ENCODE measurements around the gene CALML6. TPM values are rescaled to one million over a fixed set of nuclear protein-coding genes. Genes with fewer than 3 reads are reported as not detected.

Gene CALML6
- total RNA-seq, 1 donor from 2014 or later, result 0.49 TPM

DNA sequence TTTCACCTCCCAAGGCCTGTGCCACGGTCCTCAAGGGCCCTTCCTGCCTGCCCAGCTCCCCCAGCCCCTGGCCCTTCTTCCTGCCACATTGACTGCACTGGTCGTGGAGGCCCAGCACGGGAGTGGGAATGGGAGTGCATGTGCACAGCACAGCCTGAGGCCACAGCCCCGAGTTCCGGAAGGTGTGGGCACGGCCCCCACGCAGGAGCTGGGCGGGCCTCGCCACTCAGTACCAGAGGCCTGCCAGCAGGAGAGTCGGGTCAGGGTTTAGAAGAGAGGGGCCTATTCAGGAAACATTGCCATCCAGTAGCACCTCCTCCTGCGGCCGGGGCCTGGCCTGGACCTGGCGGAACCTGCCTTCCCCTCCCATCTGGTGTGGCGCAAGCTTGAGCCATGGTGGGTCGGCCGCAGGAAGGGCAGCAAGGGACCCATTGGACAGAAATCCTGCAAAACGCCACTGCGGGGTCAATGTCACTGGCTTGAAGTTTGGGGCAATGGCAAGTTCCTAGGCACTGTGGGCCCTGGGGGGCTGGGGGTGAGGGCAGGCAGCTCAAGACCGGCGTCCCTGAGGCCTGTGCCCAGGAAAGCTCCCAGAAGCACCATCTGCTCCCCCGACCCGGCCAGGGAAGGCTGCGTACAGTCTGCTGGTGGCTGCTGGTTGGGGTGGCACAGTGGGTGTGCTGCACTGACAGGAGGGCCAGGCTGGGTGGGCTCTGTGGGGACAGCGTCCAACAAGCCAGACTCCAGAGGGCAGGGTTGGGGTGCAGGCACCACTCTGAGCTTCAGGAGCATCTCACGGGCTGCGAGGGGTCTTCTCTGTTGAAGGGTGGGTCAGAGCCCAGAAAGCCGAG, 5.8 kb downstream of the CALML6 start:
- H3K27me3 ChIP-seq, result no peaks in the 10 kb centered on the region
- peaks cover 21% of the 10 kb centered on the region for H3K4me1 ChIP-seq
- no peak for DNase-seq (ENCODE audit: extremely low spot score in 2 of 2)
- no peaks in the 10 kb centered on the region for H3K9me3 ChIP-seq
- no peak for TF ChIP-seq POLR2A (IDR thresholded peaks at IDR 0.05)
- TF ChIP-seq CTCF (IDR thresholded peaks at IDR 0.05), result no peak
- no peak for TF ChIP-seq POLR2AphosphoS5 (IDR thresholded peaks at IDR 0.05; ENCODE audit: insufficient read depth in 1 of 2, low read depth in 1 of 2)
- H3K36me3 ChIP-seq, result no peaks in the 10 kb centered on the region
- no peak overlapping the region for H3K4me3 ChIP-seq
- intact Hi-C loops (cut with DNase I), result no loop called here
- no peak overlapping the region for H3K27ac ChIP-seq

DNA sequence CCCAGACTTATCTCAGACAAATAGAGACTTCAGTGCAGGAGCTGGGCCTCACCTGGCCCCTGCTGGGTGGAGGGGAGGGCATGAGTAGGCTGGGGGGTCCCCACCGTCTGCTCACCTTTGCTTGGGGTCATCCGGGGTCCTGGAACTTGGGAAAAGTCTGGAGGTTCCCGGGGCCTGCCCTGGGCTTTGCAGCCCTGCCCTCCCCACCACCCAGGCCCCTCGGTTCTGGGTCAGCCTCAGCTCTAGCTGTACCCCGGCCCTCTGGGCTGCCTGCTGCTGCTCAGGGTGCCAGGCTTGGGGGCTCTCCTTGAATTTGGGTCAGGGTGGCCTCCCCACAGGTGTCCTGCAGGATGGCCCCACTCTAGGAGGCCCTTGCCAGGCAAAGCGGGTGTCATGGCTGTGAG, 6.4 kb downstream of the CALML6 start:
- Histone ChIP-seq H3K27ac (no peak overlapping the region), H3K4me1 (peaks cover 21% of the 10 kb centered on the region), H3K9me3 (no peaks in the 10 kb centered on the region), H3K36me3 (no peaks in the 10 kb centered on the region), H3K27me3 (no peaks in the 10 kb centered on the region), H3K4me3 (no peak overlapping the region)
- TF ChIP-seq POLR2AphosphoS5 (IDR thresholded peaks at IDR 0.05; ENCODE audit: insufficient read depth in 1 of 2, low read depth in 1 of 2) (no peak), POLR2A (IDR thresholded peaks at IDR 0.05) (no peak), CTCF (IDR thresholded peaks at IDR 0.05) (no peak)
- intact Hi-C loops (cut with DNase I), result no loop called here
- DNase-seq (ENCODE audit: extremely low spot score in 2 of 2), result no peak

- Histone ChIP-seq H3K9me3 (no peaks in the 10 kb centered on the region), H3K4me1 (peaks cover 21% of the 10 kb centered on the region), H3K27ac (no peak overlapping the region), H3K36me3 (no peaks in the 10 kb centered on the region), H3K4me3 (no peak overlapping the region), H3K27me3 (no peaks in the 10 kb centered on the region)
- no peak for TF ChIP-seq CTCF (IDR thresholded peaks at IDR 0.05)
- TF ChIP-seq POLR2AphosphoS5 (IDR thresholded peaks at IDR 0.05; ENCODE audit: insufficient read depth in 1 of 2, low read depth in 1 of 2), result no peak
- no peak for TF ChIP-seq POLR2A (IDR thresholded peaks at IDR 0.05)
- no peak for DNase-seq (ENCODE audit: extremely low spot score in 2 of 2)
- intact Hi-C loops (cut with DNase I), result no loop called here
Observed at GRCh38 chr1:1921901-1922701, 7.0 kb downstream of the CALML6 start.

GRCh38 chr1:1922702-1922955, 7.6 kb downstream of the CALML6 start:
- H3K36me3 ChIP-seq, result no peaks in the 10 kb centered on the region
- no peak for DNase-seq (ENCODE audit: extremely low spot score in 2 of 2)
- no peak overlapping the region for H3K4me3 ChIP-seq
- H3K27me3 ChIP-seq, result no peaks in the 10 kb centered on the region
- intact Hi-C loops (cut with DNase I), result no loop called here
- no peak overlapping the region for H3K27ac ChIP-seq
- no peaks in the 10 kb centered on the region for H3K9me3 ChIP-seq
- H3K4me1 ChIP-seq, result peaks cover 21% of the 10 kb centered on the region
- TF ChIP-seq POLR2AphosphoS5 (IDR thresholded peaks at IDR 0.05; ENCODE audit: insufficient read depth in 1 of 2, low read depth in 1 of 2), result no peak
- no peak for TF ChIP-seq POLR2A (IDR thresholded peaks at IDR 0.05)

DNA sequence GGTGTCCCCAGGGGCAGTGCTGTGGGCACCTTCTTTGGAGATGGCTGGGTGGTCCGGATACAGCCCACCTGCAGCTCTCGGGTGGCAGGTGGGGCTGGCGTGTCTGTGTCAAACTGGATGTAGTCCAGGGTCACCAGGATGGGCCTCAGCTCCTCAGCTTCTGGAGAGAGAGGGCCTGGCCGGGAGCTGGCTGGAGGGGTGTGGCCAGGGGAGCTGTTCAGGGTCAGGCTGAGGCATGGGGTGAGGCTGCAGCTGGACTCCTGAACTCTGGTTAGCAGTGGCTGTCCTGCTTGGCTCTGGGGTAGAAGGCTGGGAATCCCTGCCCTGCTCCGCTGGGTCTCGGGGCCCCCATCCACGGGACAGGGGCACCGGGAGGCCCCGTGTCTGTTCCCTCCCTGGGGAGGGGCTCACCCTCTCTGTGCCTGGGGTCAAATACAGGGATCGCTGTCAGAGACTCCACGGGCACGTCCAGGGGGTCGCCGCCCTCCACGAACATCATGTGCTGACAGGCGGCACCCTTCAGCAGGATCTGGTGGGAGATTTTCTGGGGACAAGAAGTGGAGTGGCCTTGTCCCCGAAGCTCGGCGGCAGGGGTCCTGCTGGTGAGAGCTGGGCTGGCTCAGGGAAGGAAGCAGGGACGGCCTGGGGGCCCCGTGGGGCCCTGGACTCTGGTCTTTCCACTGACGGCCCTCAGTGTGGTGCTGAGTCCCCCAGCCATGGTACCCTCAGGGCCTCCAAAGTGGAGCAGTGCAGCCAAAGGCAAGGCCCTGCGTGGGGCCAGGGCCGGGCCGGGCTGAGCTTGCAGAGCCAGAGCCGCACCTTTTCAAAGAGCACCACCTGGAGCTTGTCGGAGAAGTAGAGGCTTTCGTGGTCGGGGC, 8.1 kb downstream of the CALML6 start:
- H3K4me3 ChIP-seq, result no peak overlapping the region
- no peak overlapping the region for H3K27ac ChIP-seq
- TF ChIP-seq POLR2AphosphoS5 (IDR thresholded peaks at IDR 0.05; ENCODE audit: insufficient read depth in 1 of 2, low read depth in 1 of 2) (no peak), POLR2A (IDR thresholded peaks at IDR 0.05) (no peak), CTCF (IDR thresholded peaks at IDR 0.05) (no peak)
- no peaks in the 10 kb centered on the region for H3K27me3 ChIP-seq
- H3K36me3 ChIP-seq, result no peaks in the 10 kb centered on the region
- H3K4me1 ChIP-seq, result peaks cover 17% of the 10 kb centered on the region
- H3K9me3 ChIP-seq, result no peaks in the 10 kb centered on the region
- intact Hi-C loops (cut with DNase I), result no loop called here
- DNase-seq (ENCODE audit: extremely low spot score in 2 of 2), result no peak

Measured in vagina (tissue), 2 donors.